Hematopoietic multipotent progenitor cell treated with erythropoietin and hydrocortisone succinate and interleukin-3 and kit ligand, for 6 days (in vitro differentiated cells): ENCODE measurements around the gene MCF2L.

Source experiments
- DNase-seq: peaks from one replicate; pipeline ENCODE4 v3.0.0-alpha.2; 2015

Gene MCF2L

GRCh38 chr13:112981451-112981850 lies 12.4 kb downstream of the MCF2L start:
- DNase-seq: no peak

DNA sequence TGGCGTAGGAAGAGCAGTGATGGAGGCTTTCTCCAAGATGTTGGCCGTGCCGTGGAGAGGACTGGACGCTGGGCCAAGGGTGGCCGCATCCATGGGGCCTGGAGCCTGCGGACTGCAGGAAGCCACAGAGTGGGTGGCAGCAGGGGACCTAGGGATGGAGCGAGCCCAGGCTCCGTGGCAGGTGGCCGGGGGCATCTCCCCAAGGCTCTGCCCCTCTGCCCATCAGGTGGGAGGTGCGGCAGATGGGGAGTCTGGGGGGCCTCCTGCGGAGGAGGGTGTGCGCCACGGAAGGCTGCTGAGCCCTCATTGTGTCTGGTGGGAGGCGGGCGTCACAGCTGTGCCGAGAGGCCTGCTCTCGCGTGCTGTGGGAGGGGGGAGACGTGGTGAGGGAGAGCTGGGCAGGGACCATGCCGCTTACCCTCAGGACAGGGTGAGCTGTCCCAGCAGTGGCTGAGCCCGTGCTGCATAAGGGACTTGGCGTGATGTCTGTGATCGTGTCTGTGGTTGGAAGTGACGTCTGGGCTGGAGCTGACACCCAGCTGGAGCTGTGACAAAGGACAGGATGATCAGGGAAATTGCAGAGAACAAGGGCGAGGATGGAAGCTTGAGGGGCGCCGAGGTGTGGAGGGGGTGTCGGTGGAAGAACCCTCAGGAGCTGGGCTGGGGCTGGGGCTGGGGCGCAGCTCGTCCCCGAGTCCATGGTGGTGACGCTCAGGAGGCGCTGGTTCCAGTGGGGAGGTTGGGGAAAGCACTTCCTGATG lies 13.4 kb downstream of the MCF2L start:
- DNase-seq: no peak

GRCh38 chr13:112983042-112983305 lies 14.0 kb downstream of the MCF2L start:
- no peak for DNase-seq

DNA sequence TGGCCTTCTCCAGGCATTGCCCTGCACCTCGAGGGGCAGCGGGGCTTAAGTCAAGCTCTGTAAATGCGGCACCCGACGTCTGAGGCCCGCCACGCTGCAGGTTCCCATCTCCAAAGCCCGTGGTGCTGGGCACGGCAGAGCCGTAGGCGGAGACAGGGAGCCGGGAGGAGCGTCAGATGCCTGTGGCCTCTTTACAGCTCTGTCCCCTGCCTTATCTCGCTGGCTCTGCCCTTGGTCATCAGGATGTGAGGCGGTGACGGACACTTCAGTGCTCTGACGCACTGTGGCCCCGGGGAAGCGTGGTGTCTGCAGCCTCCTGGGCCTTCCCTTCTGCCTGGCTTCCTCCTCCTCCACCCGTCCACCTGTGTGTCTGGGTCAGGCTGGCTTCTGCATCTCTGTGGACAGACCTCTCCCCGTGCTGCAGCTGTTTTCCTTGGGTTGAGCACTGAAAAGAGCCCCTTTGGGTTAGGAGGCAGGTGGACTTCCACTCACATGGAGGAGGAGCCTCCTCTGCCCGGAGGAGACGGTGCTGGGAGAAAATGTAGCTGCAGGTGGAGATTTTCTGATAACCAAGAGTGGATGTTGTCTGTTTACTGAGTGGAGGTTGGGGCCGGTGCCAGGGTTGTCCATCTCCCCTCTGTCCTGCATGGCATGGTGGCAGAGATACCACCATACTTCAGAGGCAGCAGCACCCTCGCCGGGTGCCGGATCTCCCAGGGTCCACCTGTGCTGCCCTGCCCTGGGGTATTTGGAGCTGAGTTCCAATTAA lies 14.6 kb downstream of the MCF2L start:
- DNase-seq: no peak

- DNase-seq: no peak
These were observed 15.5 kb downstream of the MCF2L start for GRCh38 chr13:112984501-112984900.

DNA sequence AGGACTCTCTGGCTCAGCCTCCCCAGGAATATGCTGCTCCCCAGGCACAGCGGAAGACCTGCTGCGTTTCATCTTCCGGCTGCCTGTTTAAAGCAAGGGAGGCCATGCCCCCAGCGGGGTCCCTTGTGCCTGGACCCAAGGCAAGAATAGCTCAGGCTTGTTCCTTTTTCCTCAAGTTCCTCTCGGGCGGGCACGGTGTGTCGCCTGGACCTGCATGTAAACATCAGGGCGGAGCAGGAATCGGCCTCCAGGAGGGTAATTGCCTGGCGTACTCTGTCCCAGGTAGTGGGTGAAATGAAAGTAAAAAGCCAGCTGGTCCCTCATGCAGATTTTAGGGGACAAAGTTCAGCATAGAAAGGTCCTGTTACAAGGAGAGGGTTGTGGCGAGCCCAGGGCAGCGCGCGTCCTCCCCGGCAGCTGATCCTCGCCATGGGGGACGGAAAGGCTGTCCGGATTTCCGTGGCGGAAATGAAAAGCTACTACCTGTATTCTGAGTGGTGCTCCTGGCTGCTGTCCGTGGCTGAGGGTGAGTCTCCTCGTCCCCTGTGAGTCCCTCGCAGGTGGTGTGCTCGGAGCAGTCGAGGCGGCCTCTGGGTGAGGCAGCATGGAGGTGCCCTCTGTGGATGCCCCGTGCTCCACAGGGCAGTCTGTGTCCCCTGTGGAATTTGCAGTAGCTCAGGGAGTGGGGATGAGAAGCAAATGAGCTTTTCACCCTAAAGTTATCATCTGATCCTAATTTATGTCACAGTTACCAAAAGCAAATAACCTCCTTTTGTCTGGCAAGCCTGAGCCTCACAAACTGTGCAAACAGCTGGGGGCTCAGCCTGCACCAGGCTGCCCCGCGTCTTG lies 16.2 kb downstream of the MCF2L start:
- DNase-seq: no peak

DNA sequence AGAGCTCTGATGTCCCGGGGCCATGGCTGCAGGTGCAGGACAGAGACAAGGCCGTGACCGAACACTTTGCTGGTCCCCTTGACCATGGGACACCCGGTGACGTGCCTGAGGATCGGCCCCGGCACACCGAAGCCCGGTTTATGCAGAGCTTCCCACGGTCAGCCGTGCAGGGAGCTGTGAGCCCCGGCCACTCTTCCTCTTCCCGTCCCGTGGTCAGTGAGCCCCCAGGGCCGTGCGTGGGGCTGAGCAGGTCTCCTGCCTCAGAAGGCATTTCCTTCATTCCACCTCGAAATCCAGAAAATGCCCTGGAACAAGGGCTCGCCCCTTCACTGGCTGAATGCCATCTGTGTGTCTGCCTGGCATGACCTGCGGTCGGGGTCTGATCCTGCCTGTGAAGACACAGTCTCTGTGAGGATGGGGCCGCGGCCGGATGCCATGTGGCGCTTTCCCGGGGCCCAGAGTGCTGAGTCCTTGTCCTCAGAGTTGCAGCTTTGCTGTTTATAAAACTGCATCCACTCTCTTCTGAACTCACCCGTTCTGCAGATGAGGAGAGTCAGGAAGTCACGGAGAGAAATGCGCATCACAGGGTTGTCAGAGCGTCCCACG lies 16.9 kb downstream of the MCF2L start:
- no peak for DNase-seq

DNA sequence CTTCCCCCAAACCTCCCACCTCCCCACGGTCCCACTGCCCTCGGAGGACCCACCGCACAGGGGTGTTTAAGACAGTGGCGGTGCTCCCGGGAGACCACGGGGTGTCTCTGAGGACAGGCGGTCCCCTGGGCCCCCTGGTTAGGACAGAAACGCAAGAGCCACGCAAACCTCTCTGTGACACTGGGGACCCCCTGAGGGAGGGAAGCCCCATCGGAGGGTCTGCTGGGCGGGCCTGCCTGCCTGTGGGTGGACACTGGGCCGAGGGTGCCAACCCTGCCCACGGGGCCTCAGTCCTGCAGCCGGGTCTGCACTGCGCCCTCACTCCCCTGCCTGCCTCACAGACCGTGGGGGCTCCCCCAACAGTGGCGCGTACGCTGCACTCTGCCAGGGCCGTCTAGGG lies 17.5 kb downstream of the MCF2L start:
- DNase-seq: no peak

DNA sequence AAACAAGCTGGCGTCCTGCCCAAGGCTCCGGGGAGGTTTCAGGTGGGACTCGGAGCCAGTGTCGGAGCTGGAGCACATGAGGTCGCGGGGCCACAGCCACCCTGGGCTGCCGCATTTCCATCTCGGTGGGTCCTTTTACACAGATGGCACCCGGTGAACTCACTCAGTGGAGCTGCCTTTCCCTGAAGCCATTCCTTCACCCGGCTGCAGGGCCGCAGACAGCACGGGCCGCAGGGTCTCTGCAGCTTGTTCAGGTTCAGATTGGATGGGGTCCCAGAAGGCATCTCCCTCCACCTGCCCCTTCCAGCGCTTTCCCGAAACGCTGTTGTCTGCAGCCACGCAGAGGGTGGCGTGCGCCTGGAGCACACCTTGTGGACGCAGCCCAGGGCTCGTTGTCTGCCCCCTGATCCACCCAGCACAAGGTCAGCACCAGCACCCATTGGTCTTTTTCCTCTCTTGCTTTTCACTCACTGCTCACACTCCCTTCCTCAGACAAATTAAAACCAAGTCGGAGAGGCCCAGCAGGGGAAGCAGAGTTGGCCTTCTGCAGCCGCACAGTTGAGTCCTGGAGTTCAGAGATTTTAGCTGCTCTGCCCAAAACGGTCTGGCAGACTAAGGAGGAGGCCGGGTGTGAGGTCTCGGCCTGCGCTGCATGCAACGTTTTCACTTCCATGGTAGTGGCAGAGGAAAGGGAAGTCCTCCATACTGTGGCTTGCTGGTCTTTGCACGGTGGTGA lies 18.1 kb downstream of the MCF2L start:
- DNase-seq: no peak

- no peak for DNase-seq
These were observed 18.6 kb downstream of the MCF2L start for GRCh38 chr13:112987682-112988024.

DNA sequence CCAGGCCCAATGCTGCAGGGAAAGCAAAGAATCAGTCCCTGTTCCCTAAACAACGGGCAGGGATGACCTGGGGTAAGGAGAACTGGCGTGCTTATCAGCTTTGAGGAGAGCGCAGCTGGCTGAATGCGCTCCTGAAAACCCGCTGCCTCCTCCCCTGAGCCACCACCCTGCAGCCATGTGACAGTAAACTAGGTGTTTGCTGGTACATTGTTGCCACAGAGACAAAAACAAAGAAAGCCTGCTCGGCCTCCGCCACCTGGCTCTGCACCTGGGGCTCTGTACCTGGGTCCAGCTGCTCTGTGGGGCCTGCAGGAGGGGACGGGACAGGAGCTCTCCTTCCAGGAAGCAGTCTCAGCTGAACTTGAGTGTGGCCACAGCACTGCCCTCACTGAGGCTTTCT lies 21.8 kb downstream of the MCF2L start:
- peak; percentile 10 for DNase-seq

GRCh38 chr13:112991609-112992008 lies 22.6 kb downstream of the MCF2L start:
- DNase-seq: no peak

DNA sequence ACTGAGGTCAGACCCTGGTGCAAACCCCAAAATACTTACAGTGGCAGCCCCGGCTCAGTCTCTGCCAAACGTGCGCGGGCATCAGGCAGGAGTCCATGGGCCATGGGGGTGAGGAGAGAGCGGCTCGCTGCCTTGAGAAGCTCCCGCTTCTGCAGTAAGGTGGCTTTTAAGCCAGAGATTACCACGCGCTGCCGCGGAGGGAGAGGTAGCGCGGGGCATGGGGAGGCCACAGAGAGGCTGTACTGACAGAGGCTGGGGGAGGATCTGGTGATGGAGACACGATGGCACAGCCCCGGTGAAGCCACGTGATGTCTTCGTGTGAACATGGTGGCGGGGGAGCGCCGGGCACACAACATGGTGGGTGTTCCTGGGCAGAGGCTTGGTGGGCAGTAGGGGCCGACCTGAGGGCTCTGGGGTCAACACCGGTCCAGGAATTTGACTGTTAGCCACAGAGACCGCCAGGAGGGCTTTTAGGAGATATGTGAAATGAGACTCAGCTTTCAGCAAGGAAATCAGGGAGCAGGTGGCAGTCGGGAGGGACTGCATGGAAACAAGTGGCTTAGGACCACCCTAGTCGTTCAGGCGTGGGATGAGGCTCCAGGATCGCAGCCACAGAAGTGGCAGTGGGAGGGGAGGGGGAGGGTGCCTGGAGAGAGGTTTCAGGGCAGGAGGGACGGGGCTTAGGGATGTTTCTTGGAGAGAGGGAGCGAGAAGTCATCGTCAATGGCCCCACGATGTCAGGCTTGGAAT lies 24.1 kb downstream of the MCF2L start:
- no peak for DNase-seq

GRCh38 chr13:112994084-112994780 lies 25.2 kb downstream of the MCF2L start:
- DNase-seq: no peak

- DNase-seq: no peak
These were observed 25.9 kb downstream of the MCF2L start for GRCh38 chr13:112994781-112995355.

DNA sequence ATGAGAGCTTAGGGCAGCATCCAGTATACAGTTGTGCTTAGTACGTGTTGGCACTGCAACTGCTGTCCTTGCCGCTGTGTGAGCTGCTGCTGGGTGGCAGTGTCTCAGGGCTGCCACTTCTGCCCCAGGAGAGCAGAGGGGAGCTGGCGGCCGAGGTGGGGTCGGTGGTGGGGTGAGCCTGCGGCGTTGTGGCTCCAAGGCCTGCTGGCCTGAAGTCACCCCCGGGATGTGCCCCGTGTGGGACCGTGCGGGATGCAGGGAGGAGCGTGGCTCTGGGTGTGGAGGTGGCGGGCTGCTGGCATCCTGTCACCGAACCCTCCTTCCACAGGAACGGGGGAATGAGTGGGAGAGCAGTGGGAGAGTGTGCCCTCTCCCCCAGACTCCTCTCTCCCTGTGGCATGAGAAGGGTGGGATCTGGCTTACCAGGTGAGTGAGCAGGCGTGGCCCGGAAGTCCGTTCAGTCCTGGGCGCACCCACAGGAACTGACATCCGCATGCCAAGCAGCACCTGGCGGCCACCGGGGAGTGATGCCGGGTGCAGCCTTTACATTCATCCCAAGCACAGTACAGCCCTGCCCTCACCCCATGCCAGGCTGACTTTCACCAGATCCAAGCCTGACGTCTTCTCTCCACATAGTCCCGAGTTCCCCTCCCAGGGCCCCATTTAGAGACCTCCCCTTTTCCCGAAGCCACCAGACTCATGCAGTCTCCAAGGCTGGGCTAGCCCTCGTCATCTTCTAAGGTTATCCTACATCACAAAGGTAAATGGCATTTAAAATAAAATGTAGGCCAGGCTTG lies 26.6 kb downstream of the MCF2L start:
- DNase-seq: no peak

GRCh38 chr13:112996671-112997091 lies 27.7 kb downstream of the MCF2L start:
- DNase-seq: no peak

- DNase-seq: no peak
These were observed 28.4 kb downstream of the MCF2L start for GRCh38 chr13:112997188-112998130.
